ENCODE measurements around the gene CYTL1.
A peak's percentile ranks its signal among the peaks of the same experiment; 100 is the strongest.

The CYTL1 gene

DNA sequence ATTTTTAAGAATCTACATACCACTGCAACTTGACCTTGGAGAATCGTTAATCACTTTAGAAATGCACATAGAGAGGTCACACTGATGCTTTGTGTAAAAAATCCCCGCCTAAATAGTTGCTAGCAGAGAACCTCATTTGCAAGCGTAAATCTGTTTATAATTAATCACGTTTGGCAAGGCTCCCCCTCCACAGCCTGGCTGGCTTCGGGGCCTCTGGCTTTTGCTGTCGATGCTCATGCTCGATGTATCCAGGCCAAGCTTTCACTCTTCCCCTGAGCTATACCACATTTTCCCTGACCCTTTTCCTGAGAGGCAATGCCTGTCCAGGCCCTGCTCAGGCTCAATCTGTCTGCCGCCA lies 23.4 kb downstream of the CYTL1 start:
- peak; percentile 38 for DNase-seq

DNA sequence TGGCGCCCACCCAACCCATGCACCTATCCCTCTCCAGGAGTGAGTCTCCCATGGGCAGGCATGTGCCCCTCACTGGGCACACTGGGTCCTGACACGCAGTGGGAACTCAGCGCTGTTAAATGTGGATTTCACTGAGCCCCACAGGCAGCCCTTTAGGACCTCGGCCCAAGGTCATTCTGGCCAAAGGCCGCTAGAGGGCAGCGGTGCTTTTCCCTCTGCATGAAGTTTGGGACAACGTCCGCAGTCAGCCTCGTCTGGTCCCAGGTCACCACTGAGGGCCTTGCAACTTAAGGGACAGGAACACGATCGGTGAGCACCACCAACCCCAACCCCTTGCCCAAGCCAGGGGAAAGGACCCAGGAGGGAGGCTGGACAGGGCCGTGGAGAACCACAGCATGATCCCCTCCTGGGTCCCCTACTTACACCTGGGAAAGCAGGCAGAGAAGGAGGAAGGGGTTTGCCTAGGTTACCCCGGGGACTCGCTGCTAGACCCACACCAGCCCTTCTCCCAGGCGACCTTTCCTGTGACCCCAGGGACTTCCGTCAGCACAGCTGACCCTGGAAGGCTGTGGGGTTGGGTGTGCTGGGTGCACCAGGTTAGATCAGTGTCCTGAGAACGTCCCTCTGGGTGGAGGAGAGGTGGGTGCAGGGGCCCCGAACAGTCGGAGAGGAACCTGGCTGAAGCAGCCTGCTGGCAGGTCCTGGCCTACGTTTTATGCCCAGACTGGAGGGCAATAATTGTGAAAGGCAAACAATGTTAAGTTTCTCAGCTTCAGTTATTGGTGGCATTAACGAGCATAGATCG lies 24.0 kb downstream of the CYTL1 start:
- peak; percentile 88 for DNase-seq

DNA sequence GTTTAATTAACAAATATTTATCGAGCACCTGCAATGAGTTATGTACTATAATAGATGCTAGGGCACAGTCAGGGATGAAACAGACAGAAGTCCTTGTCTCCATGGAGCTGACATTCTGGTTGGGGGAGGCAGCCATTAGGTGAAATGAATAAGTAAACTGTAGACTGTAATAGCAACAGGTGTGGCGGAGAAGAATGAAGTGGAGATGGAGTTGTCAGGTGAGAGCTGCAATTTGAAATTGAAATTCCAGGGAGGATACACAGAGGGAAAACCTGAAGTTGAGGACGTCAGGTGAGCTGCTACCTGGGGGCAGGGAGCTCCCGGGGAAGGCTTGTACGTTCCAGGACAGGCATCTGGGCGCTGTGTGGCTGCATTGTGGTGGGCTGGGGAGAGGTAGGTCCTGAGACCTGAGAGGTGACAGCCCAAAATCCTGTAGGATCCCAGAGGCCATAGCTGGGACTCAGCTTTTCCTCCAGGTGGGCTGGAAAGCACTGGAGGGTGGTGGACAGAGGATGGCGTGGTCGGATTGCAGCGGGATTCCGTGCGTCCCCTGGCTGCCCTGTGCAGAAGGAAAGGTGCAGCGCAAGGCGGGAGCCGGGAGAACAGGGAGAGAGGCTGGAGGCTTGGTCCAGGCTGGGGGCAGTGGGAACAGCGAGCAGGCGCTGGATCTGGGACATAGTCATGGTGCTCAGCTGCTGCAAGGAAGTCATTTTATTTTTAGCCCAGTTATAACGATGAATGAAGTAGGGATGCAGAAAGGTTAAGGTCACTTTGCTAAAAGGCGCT lies 24.8 kb downstream of the CYTL1 start:
- no peak for DNase-seq

DNA sequence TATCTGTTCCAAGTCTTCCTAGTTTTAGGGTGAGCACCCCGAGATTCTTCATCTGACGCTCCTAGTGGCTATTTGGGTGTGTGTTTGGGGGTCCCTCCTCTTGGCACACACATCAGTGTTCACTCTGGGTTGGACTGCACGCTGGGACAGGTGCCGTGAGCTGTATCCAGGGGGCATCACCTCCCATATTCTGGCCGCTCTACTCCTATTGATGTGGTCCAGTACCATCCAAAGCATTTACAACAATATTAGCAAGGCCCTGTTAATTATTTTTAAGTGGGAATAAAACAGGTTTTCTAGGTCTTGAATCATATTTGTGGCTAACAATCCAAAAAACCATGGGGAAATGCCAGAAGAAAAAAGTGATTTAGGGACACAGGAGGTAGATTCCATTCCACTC lies 26.4 kb downstream of the CYTL1 start:
- DNase-seq: no peak

DNA sequence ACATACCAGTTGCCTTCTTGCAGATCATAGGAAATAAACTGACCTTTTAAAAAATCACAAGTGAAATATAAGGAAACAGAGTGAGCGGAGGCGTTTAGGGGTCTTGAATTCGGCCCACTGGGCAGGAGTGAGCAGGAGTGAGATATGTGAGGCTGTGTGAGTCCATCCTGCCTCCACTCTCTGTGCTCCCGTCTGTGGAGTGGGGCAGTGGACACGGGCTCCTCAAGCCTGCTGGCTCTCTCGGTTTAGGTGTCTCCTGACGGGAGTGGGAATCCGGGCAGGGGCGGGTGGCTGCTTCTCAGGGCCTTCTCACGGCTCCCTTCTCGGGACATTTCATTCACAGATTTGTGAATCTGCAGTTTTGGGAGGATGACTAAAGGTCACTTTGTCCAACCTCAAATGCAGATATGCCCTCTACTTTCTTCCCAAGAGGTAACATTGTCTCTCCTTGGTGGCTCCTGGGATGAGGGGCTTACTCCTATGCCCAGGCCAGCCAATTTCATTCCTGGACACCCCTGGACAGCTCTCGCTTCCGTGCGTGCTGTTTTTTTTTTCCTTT lies 27.6 kb downstream of the CYTL1 start:
- no peak for DNase-seq

DNA sequence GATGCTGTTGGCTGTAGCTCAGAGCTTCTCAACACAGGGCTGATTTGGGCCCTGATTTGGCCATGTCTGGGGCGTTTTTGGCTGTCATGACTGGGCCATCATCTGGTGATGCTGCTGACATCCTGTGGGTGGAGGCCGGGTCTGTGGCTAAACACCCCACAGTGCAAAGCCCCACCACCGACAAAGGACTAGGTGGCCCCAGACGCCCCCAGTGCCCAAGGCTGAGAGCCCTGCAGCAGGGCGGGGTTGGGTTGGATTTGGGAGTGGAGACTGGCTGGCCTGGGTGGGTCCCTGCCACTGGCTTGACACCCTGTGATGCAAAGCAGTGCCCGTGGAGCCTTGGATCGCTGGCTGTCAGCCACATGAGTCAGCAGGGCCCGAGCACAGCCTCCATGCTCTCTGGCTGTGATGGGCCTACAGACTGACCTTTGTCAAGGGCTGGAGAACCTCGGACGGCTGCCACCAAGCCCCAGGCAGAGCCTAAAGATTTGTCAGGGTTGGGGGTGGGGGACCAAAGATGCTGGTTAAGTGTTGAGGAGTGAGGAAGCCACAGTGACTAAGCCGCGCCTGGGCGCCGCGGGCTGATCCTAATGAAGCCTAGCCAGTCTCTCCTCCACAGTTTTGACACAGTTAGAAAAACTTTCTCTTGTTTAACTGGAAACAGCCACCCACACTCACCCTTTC lies 28.3 kb downstream of the CYTL1 start:
- DNase-seq: peak; percentile 5

DNA sequence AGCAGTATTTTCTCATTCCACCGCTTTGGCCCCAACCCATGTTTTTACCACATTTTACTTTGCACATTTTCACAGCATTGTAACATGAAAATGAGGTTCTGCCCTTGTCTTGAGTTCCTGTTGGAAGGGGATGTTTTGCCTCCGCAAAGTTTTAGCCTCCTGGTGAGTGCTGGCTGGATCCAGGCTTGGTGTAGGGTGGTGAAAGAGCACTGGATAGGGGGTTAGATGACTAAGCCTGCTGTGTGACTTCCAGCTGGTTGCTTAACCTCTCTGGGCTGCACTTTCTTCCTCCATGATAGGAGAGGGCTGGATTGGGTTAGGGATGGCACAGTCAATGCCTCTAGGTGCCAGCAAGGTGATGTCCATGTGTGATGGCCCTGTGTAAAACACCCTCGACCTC lies 28.9 kb downstream of the CYTL1 start:
- no peak for DNase-seq

DNA sequence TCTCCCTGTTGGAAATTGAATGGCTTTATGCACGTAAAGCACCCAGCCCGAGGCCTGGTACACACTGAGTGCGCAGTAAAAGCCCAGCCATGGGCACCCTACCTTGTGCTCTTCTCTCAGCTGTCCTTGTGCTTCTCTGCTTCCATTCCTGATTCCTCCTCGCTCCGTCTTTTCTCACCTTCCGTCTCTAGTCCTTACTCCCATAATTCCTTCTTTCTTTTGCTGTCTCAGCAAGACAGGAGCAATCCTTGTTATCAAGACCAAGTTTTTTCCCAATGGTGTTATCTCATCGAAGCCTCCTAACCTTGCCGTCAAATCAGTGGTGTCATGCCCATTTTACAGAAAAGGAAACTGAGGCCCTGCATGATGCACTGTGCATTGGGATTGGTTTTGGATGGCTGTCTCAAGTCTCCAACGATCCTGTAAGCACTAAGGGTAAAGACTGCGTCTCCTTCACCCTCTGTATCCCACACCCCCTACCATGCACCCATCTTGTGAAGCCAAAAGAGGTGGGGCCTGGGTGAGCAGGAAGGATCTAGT lies 30.1 kb downstream of the CYTL1 start:
- DNase-seq: no peak

DNA sequence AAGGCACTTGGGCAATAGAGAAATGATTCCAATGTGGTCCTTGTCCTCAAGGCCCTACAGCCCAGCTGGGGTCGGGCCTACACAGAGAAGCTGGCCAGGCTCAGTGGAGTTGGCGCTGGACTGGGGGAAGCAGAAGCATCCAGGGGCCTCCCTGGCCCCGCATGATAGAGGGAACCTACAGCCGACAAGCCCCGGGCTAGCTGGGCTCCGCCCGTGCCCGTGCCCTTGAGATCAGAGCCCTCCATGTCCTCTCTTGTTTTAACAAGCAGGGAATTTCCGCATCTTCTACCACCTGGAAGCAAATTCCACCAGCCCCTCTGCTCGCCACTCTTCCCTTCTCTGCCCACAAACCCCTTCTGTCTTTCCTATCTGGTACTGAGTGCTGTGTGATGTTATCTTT lies 31.6 kb downstream of the CYTL1 start:
- no peak for DNase-seq

DNA sequence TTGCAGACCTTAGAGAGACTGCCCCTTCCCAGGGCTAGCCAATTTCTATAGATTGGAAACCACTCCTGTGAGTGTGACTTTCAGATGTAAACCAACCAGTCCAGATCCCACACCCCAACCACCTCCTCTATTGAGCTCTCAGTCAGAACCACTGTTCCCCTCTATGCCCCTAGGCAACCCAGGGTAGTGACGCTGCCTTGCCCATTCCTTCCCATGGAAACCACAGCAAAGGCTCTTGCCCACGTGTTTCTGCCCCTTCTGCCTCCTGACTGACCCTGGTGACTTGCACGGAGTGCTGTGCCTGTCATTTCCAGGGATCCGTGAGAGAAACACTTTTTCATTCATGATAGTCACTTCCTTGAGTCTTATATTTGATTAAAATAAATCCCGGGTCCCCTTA lies 32.4 kb downstream of the CYTL1 start:
- no peak for DNase-seq

DNA sequence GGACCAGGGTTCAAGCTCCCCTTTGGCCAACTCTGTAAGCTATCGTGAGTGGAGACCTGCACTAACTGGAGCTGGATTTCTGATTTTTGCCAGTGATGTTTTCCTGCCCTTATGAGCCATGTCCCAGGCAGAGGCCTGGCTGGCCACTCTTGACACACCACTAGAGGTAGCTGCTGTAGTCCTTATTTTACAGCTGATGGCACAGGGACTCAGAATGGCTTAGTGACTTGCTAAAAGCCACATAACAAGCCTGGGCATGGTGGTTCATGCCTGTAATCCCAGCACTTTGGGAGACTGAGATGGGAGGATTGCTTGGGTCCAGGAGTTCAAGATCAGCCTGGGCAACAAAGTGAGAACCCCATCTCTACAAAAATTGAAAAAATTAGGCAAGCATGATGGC lies 33.4 kb downstream of the CYTL1 start:
- no peak for DNase-seq

DNA sequence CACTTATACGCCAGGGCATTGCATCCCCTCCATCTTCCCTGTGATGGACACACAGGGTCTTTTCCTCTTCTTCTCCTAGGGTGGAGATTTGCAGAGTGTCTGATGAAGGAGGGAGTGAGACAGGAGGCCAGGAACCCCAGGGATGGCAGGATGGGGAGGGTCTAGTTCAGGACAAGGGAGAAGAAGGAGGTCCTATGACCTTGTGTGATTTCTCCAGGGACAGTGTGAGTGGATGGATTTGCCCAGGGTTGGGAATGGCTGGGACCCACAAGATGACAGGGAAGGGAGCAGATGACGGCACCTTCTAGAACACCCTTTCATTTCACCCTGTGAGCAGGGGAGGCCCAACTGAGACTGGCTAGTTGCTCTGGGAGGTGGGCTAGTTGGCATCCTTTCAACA lies 34.2 kb downstream of the CYTL1 start:
- DNase-seq: no peak

DNA sequence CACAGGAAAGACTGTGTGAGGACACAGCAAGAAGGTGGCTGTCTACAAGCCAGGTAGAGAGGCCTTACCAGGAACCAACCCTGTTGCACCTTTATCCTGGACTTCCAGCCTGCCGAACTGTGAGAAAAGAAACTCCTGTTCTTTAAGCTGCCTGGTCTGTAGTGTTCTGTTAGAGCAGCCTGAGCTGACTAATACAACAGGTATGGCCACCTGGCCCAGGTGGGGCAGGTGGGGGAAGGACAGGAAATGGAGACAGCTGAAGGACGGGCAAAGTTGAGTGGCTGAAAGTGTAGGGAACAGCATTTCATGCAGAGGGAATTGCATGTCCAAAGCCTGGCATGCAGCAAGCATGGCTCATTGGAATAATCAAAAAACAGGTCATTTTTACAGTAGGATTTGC lies 35.1 kb downstream of the CYTL1 start:
- DNase-seq: no peak

DNA sequence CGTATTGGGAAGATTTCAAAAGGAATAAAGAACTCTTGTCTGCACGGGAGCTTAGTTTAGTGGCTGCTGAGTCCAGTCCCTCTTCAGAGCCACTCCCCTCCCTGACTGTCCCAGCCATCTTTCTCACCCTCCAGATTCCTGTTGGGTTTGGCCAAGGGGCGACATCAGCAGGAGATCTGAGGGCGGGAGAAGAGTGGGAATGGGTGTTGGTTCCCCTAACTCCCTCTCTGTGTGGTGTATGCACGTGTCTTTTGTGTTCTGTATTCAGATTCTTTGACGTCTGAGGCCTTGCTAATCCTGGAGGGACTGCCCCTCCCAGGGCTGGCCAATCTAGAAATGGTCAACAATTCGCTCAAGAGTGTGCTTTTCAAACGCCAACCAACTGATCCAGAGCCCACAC lies 37.4 kb downstream of the CYTL1 start:
- DNase-seq: no peak

DNA sequence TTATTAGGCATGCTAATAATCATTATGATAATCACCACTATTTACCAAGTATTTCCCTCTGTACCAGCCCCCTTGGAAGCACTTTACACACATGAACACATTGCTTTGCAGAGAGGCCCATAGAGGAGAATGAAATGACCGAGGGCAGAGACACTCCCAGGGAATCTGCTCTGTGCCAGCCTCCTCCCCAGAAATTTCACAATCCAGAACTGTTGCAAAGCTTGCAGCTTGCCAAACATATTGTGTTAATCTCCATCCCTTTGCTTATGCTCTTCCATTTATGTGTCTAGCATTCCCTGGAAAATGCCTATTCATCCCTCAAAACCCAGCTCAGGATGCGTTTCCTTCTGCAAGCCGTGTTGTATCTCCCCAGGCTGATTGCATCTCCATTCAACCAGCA lies 37.8 kb downstream of the CYTL1 start:
- no peak for DNase-seq

DNA sequence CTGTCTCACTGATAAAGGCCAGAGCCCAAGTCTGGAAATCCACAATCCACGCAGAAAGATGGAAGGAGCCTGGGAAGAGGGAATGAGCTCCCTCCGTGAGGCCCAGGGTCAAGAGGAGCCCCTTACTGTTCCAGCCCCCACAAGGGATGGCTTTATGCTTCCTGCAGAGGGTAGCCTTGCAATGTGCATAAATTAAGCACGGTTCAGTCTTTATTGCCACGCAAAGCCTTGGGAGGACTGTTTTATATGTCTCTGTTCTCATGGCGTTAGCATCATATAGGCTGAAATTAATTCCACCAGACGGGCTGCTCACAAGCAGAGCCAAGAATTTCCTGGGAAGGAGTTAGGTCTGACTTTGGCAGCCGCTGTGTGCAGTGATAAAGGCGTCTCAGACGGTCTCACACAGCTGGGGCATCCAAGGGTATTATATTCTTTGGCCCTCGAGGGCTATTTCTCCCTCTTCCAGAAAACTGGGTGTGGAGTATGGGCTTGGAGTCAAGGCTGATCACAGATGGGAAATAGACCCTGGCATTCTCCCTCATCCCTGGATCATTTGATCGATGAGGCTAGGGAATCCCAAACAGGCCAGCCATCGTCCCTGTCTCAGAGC lies 38.5 kb downstream of the CYTL1 start:
- DNase-seq: peak; percentile 26

DNA sequence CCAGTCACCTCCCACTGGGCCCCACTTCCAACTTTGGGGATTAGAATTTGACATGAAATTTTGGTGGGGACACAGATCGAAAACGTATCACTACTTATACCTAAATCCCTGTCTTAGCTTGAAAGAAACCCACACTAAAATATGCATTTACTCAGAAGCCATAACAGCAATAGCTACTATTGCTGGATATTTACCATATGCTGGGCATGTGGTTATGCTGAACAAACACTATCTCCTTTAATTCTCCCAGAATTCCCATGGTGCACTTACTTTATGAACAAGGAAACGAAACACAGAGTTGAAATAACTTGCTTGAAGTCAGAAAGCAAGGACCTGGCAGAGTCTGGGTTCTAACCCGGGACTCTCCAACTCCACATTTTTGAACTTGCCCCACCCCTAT lies 39.3 kb downstream of the CYTL1 start:
- no peak for DNase-seq

DNA sequence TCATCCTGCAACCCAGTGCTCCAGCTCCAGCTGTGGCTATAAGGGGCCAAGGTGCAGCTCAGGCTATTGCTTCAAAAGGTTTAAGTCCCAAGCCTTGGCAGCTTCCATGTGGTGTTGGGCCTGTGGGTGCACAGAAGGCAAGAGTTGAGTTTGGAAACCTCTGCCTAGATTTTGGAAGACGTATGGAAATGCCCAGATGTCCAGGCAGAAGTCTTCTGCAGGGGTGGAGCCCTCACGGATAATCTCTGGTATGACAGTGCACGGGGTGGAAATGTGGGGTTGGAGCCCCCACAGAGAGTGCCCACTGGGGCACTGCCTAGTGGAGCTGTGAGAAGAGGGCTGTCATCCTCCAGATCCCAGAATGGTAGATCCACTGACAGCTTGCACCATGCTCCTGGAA lies 44.5 kb downstream of the CYTL1 start:
- no peak for DNase-seq

DNA sequence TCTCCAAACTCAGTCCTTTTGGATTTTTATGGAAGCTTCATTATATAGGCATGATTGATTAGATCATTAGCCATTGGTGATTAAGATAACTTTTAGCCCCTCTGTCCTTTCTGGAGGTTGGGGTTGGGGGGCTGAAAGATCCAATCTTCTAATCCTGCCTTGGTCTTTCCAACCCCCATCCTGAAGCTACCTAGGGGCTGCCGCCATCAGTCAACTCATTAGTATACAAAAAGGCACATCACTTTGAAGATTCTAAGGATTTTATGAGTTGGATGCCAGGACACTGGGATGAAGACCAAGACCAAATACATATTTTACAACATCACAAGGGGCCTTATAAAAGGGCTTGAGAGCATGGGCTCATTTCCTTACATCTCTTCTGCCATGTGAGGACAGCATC lies 47.5 kb downstream of the CYTL1 start:
- DNase-seq: no peak

DNA sequence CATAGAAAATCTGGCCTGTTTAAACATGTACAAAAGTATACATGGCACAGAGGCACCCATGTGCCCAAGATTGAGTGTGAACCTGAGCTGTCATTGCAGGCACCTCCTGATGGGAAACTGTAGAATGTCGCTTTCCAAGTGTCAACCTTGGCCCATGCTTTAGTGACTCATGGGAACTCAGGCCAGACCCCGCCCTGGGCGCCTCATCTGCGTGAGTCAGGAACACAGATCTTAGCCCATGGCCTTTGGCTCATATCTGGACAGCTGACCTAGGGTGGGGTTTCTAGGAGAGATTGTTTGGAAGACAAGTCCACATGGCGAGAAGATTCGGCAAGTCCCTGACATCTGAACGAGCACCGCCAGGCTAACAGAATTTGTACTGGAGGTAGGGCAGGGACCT lies 50.0 kb downstream of the CYTL1 start:
- no peak for DNase-seq

DNA sequence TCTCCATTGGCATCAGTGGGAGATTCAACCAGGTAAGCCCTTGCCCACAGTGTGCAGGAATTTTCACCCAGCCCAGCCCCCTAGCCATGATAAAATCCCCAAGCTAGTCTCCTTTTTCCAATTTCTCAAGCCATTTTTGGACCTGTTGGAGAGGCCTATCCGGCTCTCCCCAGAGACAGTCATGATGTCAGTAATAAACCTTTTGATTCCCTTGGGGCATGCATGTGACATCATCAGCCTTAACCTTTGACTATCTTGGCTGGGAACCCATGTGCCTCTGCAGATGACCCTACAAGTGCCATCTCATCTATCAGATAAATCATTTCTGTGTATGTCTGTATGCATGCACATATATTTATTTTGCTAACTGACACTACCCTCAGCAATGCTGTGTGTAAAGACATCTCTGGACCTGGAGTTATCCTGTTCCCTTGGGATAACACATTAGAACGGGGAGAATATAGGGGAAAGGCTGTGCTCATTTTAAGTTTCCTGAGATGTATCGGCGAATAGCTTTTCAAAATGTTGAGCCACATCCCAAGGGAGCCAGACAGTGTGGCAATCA lies 51.0 kb downstream of the CYTL1 start:
- no peak for DNase-seq

All from eye (tissue), 1 donor.